H9 (cell line): ENCODE measurements around the gene DYRK1A. TPM values are rescaled to one million over a fixed set of nuclear protein-coding genes. Genes with fewer than 3 reads are reported as not detected.

ENCODE experiments used
- DNase-seq: peaks from one replicate; pipeline ENCODE4 v3.0.0-alpha.2; 2017
- H2AFZ ChIP-seq: one replicate; pipeline ENCODE4 v1.6.1; 2013; ENCODE audit warnings: mild to moderate bottlenecking, low read length, control low read depth, moderate library complexity
- H2AK5ac ChIP-seq: 2 replicates; pipeline ENCODE4 v1.6.1; 2013; ENCODE audit warnings: low read length, control low read depth, mixed read lengths; ENCODE audit not compliant: insufficient read length
- H2BK120ac ChIP-seq: one replicate; pipeline ENCODE4 v1.6.1; 2013; ENCODE audit warnings: low read depth, mild to moderate bottlenecking, low read length, control low read depth, inconsistent platforms; ENCODE audit not compliant: poor library complexity, severe bottlenecking
- H2BK12ac ChIP-seq: 2 replicates; pipeline ENCODE4 v1.6.1; 2013; ENCODE audit warnings: low read length, control low read depth, mixed read lengths, low read depth; ENCODE audit not compliant: insufficient read length
- H2BK15ac ChIP-seq: 2 replicates; pipeline ENCODE4 v1.6.1; 2013; ENCODE audit warnings: low read depth, low read length, control low read depth
- H2BK20ac ChIP-seq: one replicate; pipeline ENCODE4 v1.6.1; 2013; ENCODE audit warnings: low read depth, mild to moderate bottlenecking, low read length, control low read depth, inconsistent platforms; ENCODE audit not compliant: poor library complexity, severe bottlenecking
- H2BK5ac ChIP-seq: 2 replicates; pipeline ENCODE4 v1.6.1; 2013; ENCODE audit warnings: low read length, control low read depth, mixed read lengths; ENCODE audit not compliant: insufficient read length
- H3K14ac ChIP-seq: 2 replicates; pipeline ENCODE4 v1.6.1; 2013; ENCODE audit warnings: low read length, control low read depth; ENCODE audit not compliant: insufficient read depth
- H3K18ac ChIP-seq: 2 replicates; pipeline ENCODE4 v1.6.1; 2013; ENCODE audit warnings: low read depth, mild to moderate bottlenecking, mixed read lengths, low read length, control low read depth; ENCODE audit not compliant: insufficient read length
- H3K23ac ChIP-seq: 2 replicates; pipeline ENCODE4 v1.6.1; 2013; ENCODE audit warnings: low read length, control low read depth, mixed read lengths, low read depth; ENCODE audit not compliant: insufficient read length
- H3K23me2 ChIP-seq: 2 replicates; pipeline ENCODE4 v1.6.1; 2013; ENCODE audit warnings: low read depth, mild to moderate bottlenecking, mixed read lengths, low read length, control low read depth; ENCODE audit not compliant: insufficient read length, poor library complexity, severe bottlenecking
- H3K27ac ChIP-seq: 2 replicates; pipeline ENCODE4 v1.5.1; 2013; ENCODE audit warnings: low read length, control low read depth, mixed read lengths, low read depth; ENCODE audit not compliant: insufficient read length
- H3K27me3 ChIP-seq: 2 replicates; pipeline ENCODE4 v1.6.1; 2013; ENCODE audit warnings: low read length, control low read depth, inconsistent platforms; ENCODE audit not compliant: insufficient read depth
- H3K4ac ChIP-seq: 2 replicates; pipeline ENCODE4 v1.6.1; 2013; ENCODE audit warnings: low read depth, mild to moderate bottlenecking, control low read depth, inconsistent platforms, low read length, moderate library complexity
- H3K4me1 ChIP-seq: 2 replicates; pipeline ENCODE4 v1.6.1; 2013; ENCODE audit warnings: low read length, control low read depth, inconsistent platforms; ENCODE audit not compliant: insufficient read depth
- H3K4me2 ChIP-seq: 2 replicates; pipeline ENCODE4 v1.6.1; 2013; ENCODE audit warnings: low read length, control low read depth, mixed read lengths; ENCODE audit not compliant: insufficient read length, insufficient read depth
- H3K56ac ChIP-seq: 2 replicates; pipeline ENCODE4 v1.6.1; 2013; ENCODE audit warnings: low read depth, mild to moderate bottlenecking, mixed read lengths, low read length, control low read depth; ENCODE audit not compliant: insufficient read length
- H3K79me1 ChIP-seq: 2 replicates; pipeline ENCODE4 v1.6.1; 2013; ENCODE audit warnings: low read depth, mild to moderate bottlenecking, moderate library complexity, low read length, control low read depth, inconsistent platforms; ENCODE audit not compliant: insufficient read depth, poor library complexity, severe bottlenecking
- H3K79me2 ChIP-seq: 2 replicates; pipeline ENCODE4 v1.6.1; 2013; ENCODE audit warnings: low read length, control low read depth, inconsistent platforms; ENCODE audit not compliant: insufficient read depth
- H3K9ac ChIP-seq: 2 replicates; pipeline ENCODE4 v1.6.1; 2013; ENCODE audit warnings: low read length, control low read depth, mixed read lengths; ENCODE audit not compliant: insufficient read length; ENCODE audit errors: extremely low read depth
- H3K9me3 ChIP-seq: one replicate; pipeline ENCODE4 v1.6.1; 2013; ENCODE audit warnings: low read depth, low read length, inconsistent platforms; ENCODE audit not compliant: control insufficient read depth
- H3T11ph ChIP-seq: one replicate; pipeline ENCODE4 v1.6.1; 2013; ENCODE audit warnings: mild to moderate bottlenecking, low read length, control low read depth, inconsistent platforms
- H4K20me1 ChIP-seq: one replicate; pipeline ENCODE4 v1.6.1; 2013; ENCODE audit not compliant: control insufficient read depth, insufficient read length, insufficient read depth
- H4K5ac ChIP-seq: 2 replicates; pipeline ENCODE4 v1.6.1; 2013; ENCODE audit warnings: low read depth, mild to moderate bottlenecking, mixed read lengths, low read length, control low read depth; ENCODE audit not compliant: insufficient read length
- H4K8ac ChIP-seq: replicated peaks from 2 replicates; pipeline ENCODE4 v1.6.1; 2013; ENCODE audit warnings: low read length, control low read depth, mixed read lengths, low read depth; ENCODE audit not compliant: insufficient read length
- H4K91ac ChIP-seq: 2 replicates; pipeline ENCODE4 v1.6.1; 2013; ENCODE audit warnings: low read depth, mild to moderate bottlenecking, moderate library complexity, mixed read lengths, low read length, control low read depth; ENCODE audit not compliant: insufficient read length
- H3K27ac Mint-ChIP-seq, 3 experiments: 2 replicates in 2 of 3; 3 replicates in 1 of 3; pipeline ENCODE4 v1.8.0; 2020 to 2021; ENCODE audit warnings: mixed read lengths in 3 of 3, mild to moderate bottlenecking in 1 of 3, moderate library complexity in 1 of 3
- H3K27me3 Mint-ChIP-seq: 2 replicates; pipeline ENCODE4 v1.8.0; 2021; ENCODE audit warnings: low read depth, mild to moderate bottlenecking, moderate library complexity, mixed read lengths
- H3K36me3 Mint-ChIP-seq, 3 experiments: 2 replicates in 2 of 3; 3 replicates in 1 of 3; pipeline ENCODE4 v1.8.0; 2020 to 2021; ENCODE audit warnings: low read depth in 3 of 3, mixed read lengths in 3 of 3; ENCODE audit not compliant: insufficient read depth in 1 of 3
- H3K4me1 Mint-ChIP-seq, 2 experiments: 2 replicates each; pipeline ENCODE4 v1.8.0; 2020; ENCODE audit warnings: mixed read lengths in 2 of 2
- H3K4me3 Mint-ChIP-seq, 2 experiments: 2 replicates in 1 of 2; 3 replicates in 1 of 2; pipeline ENCODE4 v1.8.0; 2020 to 2021; ENCODE audit warnings: mild to moderate bottlenecking in 2 of 2, mixed read lengths in 2 of 2, moderate library complexity in 1 of 2
- H3K9me3 Mint-ChIP-seq, 2 experiments: 2 replicates in 1 of 2; 3 replicates in 1 of 2; pipeline ENCODE4 v1.8.0; 2020; ENCODE audit warnings: mild to moderate bottlenecking in 2 of 2, mixed read lengths in 2 of 2, moderate library complexity in 1 of 2
- CTCF ChIP-seq: fragments of 200-600 bp; sonication (generic); conservative IDR thresholded peaks from 3 replicates; pipeline ENCODE4 v1.8.0; 2021; ENCODE audit warnings: antibody characterized with exemption, mild to moderate bottlenecking
- WGBS: extraction: QIAGEN DNeasy Blood & Tissue Kit; methylation state at CpG from one replicate; pipeline ENCODE4 v1.1.7; 2013; ENCODE audit warnings: missing lambda C conversion rate, low lambda C conversion rate, mixed read lengths; ENCODE audit not compliant: insufficient read length; ENCODE audit errors: extremely low coverage; 5-methylcytosine and 5-hydroxymethylcytosine counted together
- total RNA-seq: library from RNA; stranded (reverse); gene quantifications from 2 replicates; pipeline ENCODE4 v1.2.1, GENCODE V29; 2021

The DYRK1A gene
- total RNA-seq, 1 experiment from 2014 or later: 73.6 TPM

DNA sequence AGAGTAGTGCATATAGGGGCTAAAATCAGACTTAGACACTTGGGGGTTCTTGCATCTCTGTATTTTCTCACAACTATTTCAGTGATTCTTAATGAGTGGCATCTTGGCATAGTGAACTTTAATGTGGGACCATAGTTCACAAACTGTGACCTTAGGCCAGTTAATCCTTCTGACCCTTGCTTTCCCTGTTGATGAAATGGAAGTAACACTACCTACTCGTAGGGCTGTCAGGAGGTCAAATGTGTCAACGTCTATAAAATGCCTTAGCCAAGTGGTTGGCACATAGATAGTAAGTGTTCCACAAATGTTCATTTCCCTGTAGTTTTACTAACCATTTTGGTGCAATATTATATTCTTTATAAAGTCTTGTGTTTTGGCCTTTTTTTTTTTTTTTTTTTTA, 49.4 kb downstream of the DYRK1A start:
- 0 out of 7 replicates have a peak overlapping the region, but pooled peaks of 1 of the 3 experiments have one; percentile 8 for H3K27ac Mint-ChIP-seq
- Histone ChIP-seq H3K79me2 (peaks cover 52% of the 10 kb centered on the region), H3K23me2 (no peaks in the 10 kb centered on the region)

More for the DNA sequence above, 49.4 kb downstream of the DYRK1A start:
- H2BK15ac ChIP-seq: no peak overlapping the region
- no peak overlapping the region for H3K9ac ChIP-seq
- H3K23ac ChIP-seq: no peak overlapping the region
- no peaks in the 10 kb centered on the region for H4K20me1 ChIP-seq
- WGBS: no CpG with 5 or more reads among the region's 2 CpGs
- no peak overlapping the region for H4K5ac ChIP-seq
- no peak overlapping the region for H4K91ac ChIP-seq
- no peak overlapping the region for H3K14ac ChIP-seq
- peaks cover 2% of the 10 kb centered on the region; the same call in 1 of the 2 replicates for H3K4me1 ChIP-seq
- no peak overlapping the region for H3K4me2 ChIP-seq
- no peak overlapping the region for H3K4me3 Mint-ChIP-seq
- no peaks in the 10 kb centered on the region for H3K27me3 ChIP-seq
- no peak overlapping the region for H2AK5ac ChIP-seq
- DNase-seq: no peak
- no peak overlapping the region for H3K18ac ChIP-seq
- peaks cover 0 to 2% (median 0%) of the 10 kb centered on the region in 3 experiments; a peak in 1 of 7 replicates for H3K36me3 Mint-ChIP-seq
- H3K27ac ChIP-seq: no peak overlapping the region
- no peak for TF ChIP-seq CTCF
- no peak overlapping the region for H2BK12ac ChIP-seq
- H2BK120ac ChIP-seq: no peak overlapping the region
- H3K4me1 Mint-ChIP-seq: peaks cover 50 to 56% of the 10 kb centered on the region in 2 experiments
- no peaks in the 10 kb centered on the region for H3K27me3 Mint-ChIP-seq
- no peak overlapping the region for H2BK20ac ChIP-seq
- no peak overlapping the region for H4K8ac ChIP-seq
- H2BK5ac ChIP-seq: no peak overlapping the region
- no peaks in the 10 kb centered on the region for H3K9me3 ChIP-seq
- no peak overlapping the region for H2AFZ ChIP-seq
- no peak overlapping the region for H3K56ac ChIP-seq
- no peaks in the 10 kb centered on the region for H3K79me1 ChIP-seq
- no peak overlapping the region for H3K4ac ChIP-seq
- no peak overlapping the region for H3T11ph ChIP-seq
- no peaks in the 10 kb centered on the region for H3K9me3 Mint-ChIP-seq
